GM18511 (cell line): ENCODE measurements around the gene PEX14.
"Not testable (repeated sequence)": the region's sequence is repeated elsewhere in the genome, so short reads cannot be mapped to it uniquely, and the experiment has no call there.

Experiments
- ATAC-seq: cut with Tn5 transposase; IDR thresholded peaks from one replicate; pipeline ENCODE4 v1.9.1; 2021; ENCODE audit warnings: mild to moderate bottlenecking, moderate library complexity; ENCODE audit not compliant: unreplicated experiment

PEX14 gene

GRCh38 chr1:10450156-10450814, 24.5 kb upstream of the PEX14 start:
- ATAC-seq: no peak

GRCh38 chr1:10450836-10451235, 23.9 kb upstream of the PEX14 start:
- no peak for ATAC-seq

GRCh38 chr1:10451287-10451686, 23.5 kb upstream of the PEX14 start:
- no peak for ATAC-seq

- no peak for ATAC-seq
These were observed 18.7 kb upstream of the PEX14 start for GRCh38 chr1:10456048-10456447.

DNA sequence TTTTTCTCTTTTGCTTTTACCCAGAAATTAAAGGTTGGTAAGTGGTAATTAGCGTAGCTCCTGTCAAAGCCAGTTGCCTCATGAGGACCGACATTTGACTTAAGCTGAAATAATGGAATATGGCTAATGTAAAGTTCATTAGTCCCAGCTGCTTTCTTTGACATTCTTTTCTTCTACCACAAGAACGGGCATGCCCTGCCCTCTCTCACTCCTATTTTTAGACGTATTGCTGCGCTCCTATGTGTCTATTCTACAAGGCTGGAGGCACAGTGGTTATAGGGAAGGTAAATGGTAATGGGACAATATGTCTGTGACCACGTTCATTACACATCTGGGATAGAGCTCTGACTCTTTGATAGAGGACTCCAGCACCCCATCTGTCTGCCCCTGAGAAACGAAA, 18.1 kb upstream of the PEX14 start:
- no peak for ATAC-seq

DNA sequence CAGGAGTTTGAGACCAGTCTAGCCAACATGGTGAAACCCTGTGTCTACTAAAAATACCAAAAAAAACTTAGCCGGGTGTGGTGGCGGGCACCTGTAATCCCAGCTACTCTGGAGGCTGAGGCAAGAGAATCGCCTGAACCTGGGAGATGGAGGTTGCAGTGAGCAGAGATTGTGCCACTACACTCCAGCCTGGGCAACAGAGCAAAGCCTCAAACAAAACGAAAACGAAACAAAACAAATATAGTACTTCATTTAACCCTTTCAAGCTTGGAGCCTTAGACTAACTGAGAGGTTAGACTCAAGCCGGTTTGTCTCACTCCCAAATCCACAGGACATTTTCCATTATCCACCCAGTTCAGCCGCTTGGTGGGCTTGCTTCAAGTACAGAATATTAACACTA, 17.3 kb upstream of the PEX14 start:
- ATAC-seq: not testable (repeated sequence)

- ATAC-seq: no peak
These were observed 16.9 kb upstream of the PEX14 start for GRCh38 chr1:10457875-10458274.

- no peak for ATAC-seq
These were observed 15.6 kb upstream of the PEX14 start for GRCh38 chr1:10459184-10459583.

DNA sequence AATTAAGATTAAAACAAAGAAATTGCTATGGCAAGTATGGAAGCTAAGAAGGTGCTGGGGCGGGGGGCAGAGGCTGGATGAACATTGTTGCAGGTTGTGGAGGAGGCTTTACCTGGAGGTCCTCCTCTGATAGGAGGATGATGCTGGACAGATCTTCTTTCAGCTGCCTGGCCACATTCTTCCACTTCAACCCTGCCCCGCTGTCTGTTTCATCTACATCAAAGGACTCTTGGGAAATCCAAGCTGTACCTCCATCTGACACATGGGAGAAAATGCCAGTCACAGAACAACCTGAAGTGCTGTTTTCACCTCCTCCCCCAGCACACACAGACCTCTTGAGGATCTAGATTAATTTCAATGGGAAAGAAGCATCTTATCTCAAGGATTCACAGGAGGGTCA, 7.7 kb upstream of the PEX14 start:
- ATAC-seq: no peak

GRCh38 chr1:10470043-10470442, 4.7 kb upstream of the PEX14 start:
- no peak for ATAC-seq

- no peak for ATAC-seq
These were observed 3.1 kb upstream of the PEX14 start for GRCh38 chr1:10471411-10472219.

DNA sequence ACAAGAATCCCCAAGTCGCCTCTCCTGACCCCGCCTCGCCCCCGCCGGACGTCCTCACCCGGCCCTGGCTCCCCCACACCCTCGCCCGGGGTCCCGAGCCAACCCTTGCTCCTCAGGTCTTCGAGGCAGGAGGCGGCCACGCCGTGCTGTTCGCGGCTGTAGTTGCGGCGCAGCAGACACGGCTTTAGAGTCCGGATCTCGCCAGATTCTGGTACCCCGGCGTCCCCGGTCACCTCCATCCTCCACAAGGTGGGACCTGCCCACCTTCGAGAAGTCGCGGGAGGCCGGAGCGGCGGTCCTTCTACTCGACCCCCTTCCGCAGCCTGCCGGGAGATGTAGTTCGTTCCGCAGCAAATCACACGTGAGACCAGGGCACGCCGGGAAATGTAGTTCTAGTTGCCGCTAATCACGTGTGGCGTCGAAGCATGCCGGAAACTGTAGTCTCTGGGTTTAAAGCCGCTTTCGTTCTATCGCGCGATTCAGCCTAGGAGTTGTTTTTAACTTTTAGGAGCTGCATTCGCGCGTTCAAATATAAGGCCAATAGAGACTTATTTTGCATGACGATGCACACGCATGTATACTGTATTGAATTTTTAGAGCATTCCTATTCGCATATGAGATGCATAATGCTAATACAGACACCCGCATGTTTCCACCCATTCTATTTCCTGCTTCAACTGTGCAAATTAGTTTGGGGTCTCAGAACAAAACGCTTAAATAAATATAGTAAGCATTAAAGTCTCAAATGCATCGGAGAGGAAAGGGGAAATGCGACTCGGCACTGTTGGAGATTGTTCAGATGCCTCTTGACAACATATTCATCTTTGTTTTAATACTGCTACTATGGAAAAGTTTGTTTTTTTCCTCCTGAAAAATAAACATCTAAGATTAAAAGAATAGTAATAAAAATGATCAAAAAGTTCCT, 2.3 kb upstream of the PEX14 start, which contains the start of gene DFFA:
Gene DFFA, minus strand, starts transcription at position 310 of the 925 bp plus-strand sequence. Its CDS starts 71 bp downstream, at position 239.
- ATAC-seq: peak; percentile 78

DNA sequence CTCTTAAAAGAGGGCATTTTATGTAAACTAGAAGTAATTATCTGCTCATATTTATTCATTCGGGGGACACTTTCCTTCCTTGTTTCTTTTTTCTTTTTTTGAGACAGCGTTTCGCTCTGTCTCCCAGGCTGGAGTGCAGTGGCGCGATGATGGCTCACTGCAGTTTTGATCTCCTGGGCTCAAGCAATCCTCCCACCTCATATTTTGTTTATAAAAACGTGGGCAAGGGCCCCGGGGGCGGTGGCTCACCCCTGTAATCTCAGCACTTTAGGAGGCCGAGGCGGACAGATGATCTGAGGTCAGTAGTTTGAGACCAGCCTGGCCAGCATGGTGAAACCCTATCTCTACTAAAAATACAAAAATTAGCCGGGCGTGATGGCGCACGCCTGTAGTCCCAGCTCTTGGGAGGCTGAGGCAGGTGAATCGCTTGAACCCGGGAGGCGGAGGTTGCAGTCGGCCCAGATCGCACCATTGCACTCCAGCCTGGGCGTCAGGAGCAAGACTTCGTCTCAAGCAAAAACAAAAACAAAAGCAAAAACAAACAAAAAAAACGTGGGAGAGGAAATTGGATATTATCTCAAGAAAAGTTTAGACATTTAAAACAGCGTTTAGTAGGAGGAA, 1.5 kb upstream of the PEX14 start:
- ATAC-seq: no peak

GRCh38 chr1:10474309-10474612, 489 bp upstream of the PEX14 start:
- ATAC-seq: not testable (repeated sequence)

DNA sequence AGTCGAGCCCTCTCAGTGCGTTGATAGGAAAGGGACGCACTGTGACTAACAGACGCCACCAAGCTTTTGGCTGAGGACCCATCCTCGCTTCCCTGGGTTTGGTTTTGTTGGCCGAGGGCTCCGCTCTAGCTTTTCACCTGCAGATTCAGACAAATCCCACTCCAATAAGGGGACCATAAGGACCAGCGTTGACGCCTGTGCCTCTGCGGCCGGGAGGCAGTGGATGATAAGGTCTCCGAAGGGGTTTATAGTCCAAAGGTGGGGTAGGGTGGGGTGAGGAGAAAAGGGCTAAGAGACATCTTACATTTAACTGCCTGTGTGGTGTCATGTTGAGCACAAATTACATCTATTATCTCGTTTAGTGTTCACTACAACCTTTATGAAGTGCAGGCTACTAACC, 760 bp downstream of the PEX14 start:
- no peak for ATAC-seq

DNA sequence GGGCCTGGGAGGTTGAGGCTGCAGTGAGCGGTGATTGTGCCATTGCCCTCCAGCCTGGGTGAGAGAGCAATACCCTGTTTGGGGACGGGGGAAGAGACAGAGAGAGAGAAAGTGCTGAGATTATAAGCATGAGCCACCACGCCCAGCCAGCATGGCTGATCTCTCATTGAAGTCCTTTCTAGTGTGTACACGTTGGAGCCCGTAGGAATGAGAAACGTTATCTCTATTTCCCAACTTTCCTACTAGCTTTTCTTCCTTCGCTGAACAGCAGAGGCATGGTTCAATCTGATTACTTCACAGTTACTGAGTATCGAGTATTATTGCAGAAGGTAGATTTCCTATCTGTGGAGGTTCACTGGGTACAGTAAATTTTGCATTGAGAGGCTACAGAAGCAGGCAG, 4.5 kb downstream of the PEX14 start:
- no peak for ATAC-seq

DNA sequence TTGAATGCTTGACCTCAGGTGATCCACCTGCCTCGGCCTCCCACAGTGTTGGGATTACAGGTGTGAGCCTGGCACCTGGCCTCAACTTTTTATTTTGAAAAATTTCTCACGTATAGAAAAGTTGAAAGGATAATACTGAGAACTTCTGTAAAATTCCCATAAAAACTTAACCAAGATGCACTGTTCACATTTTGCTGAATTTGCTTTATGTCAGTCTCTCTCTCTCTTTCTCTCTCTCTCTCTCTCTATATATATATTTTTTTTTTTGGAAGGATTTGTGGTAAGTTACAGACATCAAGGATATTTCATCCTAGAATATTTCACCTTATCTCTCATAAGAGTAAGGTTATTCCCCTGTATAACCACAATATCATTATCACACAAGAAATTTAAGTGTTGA, 5.9 kb downstream of the PEX14 start:
- no peak for ATAC-seq

- no peak for ATAC-seq
These were observed 9.8 kb downstream of the PEX14 start for GRCh38 chr1:10484521-10484920.

DNA sequence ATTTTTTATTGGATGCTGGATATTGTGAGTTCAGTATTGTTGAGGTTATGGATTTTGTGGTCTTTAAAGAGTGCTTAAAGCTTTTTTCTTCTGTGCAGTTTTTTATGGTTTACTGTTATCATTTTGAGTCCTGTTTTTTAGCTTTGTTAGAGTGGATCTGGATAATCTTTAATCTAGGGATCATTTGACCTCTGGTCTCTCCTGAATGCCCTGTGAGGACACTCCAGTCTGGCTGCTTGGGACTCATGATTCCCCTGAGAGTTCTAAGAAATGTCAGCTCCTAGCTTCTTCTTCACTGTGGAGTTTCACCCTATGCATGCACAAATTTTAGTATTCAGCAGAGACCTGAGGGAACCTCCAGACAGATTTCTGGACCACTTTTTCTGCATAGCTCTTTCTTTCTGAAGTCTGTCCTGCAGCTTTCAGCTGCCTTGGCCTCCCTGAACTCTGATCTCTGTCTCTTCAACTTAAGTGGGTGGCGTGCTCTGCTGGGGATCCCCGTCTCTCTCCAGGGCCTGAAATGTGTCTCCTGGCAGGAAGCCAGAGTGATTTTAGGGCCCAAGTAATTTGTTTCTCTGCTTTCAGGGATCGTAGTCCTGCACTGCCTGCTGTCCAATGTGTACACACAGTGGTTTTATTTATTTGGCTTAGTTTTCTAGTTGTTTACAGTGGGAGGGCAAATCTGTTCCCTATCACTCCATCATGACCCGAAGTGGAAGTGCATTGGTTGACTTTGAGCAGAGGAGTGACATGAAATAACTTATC, 14.7 kb downstream of the PEX14 start:
- ATAC-seq: no peak

DNA sequence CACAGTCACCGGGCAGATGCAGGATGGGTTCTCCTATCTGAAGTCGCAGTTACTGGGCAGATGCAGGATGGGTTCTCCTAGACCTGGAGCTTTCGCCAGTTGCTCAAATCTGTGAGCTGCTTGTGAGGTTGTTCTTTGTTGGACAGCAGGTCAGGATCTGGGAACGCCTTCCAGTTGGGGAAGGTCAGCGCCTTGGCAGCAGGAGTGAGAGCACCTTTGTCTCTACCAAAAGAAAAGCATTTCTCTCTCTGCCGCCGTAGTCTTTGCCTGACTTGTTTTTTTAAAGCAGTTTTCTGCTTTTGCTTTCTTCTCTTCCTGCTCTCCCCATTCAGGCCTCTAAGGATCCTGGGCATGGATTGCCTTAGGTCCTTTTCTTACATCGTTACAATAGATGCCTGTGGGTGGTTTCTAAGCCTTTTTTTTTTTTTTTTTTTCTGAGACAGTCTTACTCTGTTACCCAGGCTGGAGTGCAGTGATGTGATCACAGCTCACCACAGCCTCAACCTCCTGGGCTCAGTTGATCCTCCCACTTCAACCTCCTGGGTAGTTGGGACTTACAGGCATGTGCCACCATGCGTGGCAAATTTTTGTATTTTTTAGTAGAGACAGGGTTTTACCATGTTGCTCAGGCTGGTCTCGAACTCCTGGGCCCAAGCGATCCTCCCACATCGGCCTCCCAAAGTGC, 15.7 kb downstream of the PEX14 start:
- no peak for ATAC-seq
